Astrocyte (in vitro differentiated cells and primary cell): ENCODE measurements around the gene ST3GAL2. TPM values are rescaled to one million over a fixed set of nuclear protein-coding genes. Genes with fewer than 3 reads are reported as not detected.
A peak's percentile ranks its signal among the peaks of the same experiment; 100 is the strongest.

ENCODE experiments used
- DNase-seq: peaks from one replicate; pipeline ENCODE4 v3.0.0-alpha.2; 2010; ENCODE audit warnings: low read depth
- FAIRE-seq: peaks from 2 replicates; lab custom pipeline; 2011; peaks lifted over from hg19 to GRCh38; lab: Jason Lieb, UNC
- H2AFZ ChIP-seq: 2 replicates; pipeline ENCODE4 v1.6.0; 2012; ENCODE audit warnings: low read depth, low read length, inconsistent platforms
- H3K27ac ChIP-seq: 2 replicates; pipeline ENCODE4 v1.5.1; 2011; ENCODE audit warnings: low read depth, low read length, inconsistent platforms
- H3K27me3 ChIP-seq: 2 replicates; pipeline ENCODE4 v1.6.0; 2011; ENCODE audit warnings: low read length, inconsistent platforms; ENCODE audit not compliant: insufficient read depth
- H3K36me3 ChIP-seq: 2 replicates; pipeline ENCODE4 v1.5.1; 2011; ENCODE audit warnings: low read length, inconsistent platforms; ENCODE audit not compliant: insufficient read depth
- H3K4me1 ChIP-seq: 2 replicates; pipeline ENCODE4 v1.5.1; 2011; ENCODE audit warnings: low read length, inconsistent platforms; ENCODE audit not compliant: insufficient read depth
- H3K4me2 ChIP-seq: 2 replicates; pipeline ENCODE4 v1.6.0; 2012; ENCODE audit warnings: low read length, inconsistent platforms
- H3K4me3 ChIP-seq: 2 replicates; pipeline ENCODE4 v1.5.1; 2011; ENCODE audit warnings: low read depth, mild to moderate bottlenecking, low read length, inconsistent platforms; ENCODE audit not compliant: insufficient read depth
- H3K79me2 ChIP-seq: 2 replicates; pipeline ENCODE4 v1.6.0; 2012; ENCODE audit warnings: mild to moderate bottlenecking, low read length, inconsistent platforms; ENCODE audit not compliant: insufficient read depth
- H3K9ac ChIP-seq: 2 replicates; pipeline ENCODE4 v1.6.0; 2012; ENCODE audit warnings: mild to moderate bottlenecking, low read length, inconsistent platforms
- H3K9me3 ChIP-seq: 2 replicates; pipeline ENCODE4 v1.5.1; 2012; ENCODE audit warnings: low read depth, mild to moderate bottlenecking, low read length, inconsistent platforms; ENCODE audit not compliant: insufficient read depth
- H4K20me1 ChIP-seq: 2 replicates; pipeline ENCODE4 v1.6.0; 2012; ENCODE audit warnings: low read length, inconsistent platforms; ENCODE audit not compliant: insufficient read depth
- H3K27ac Mint-ChIP-seq: one replicate; pipeline ENCODE4 v1.8.0; 2021; ENCODE audit warnings: mild to moderate bottlenecking, mixed read lengths; ENCODE audit not compliant: unreplicated experiment
- H3K27me3 Mint-ChIP-seq: one replicate; pipeline ENCODE4 v1.8.0; 2021; ENCODE audit warnings: low read depth, mixed read lengths; ENCODE audit not compliant: unreplicated experiment
- H3K36me3 Mint-ChIP-seq: one replicate; pipeline ENCODE4 v1.8.0; 2021; ENCODE audit warnings: low read depth, mixed read lengths; ENCODE audit not compliant: unreplicated experiment
- H3K4me1 Mint-ChIP-seq: one replicate; pipeline ENCODE4 v1.8.0; 2021; ENCODE audit warnings: low read depth, mixed read lengths; ENCODE audit not compliant: unreplicated experiment
- H3K4me3 Mint-ChIP-seq: one replicate; pipeline ENCODE4 v1.8.0; 2021; ENCODE audit warnings: mild to moderate bottlenecking, moderate library complexity, mixed read lengths; ENCODE audit not compliant: unreplicated experiment
- H3K9me3 Mint-ChIP-seq: one replicate; pipeline ENCODE4 v1.8.0; 2021; ENCODE audit warnings: mild to moderate bottlenecking, mixed read lengths; ENCODE audit not compliant: unreplicated experiment
- EZH2 ChIP-seq: IDR thresholded peaks from 2 replicates; pipeline ENCODE4 v1.6.1; 2012; ENCODE audit warnings: mild to moderate bottlenecking, low read length, inconsistent platforms; ENCODE audit not compliant: insufficient read depth
- total RNA-seq: library from RNA; stranded (reverse); gene quantifications from 2 replicates; pipeline ENCODE4 v1.2.1, GENCODE V29; 2021
- TF ChIP-seq, protein P1 (sequence below): IDR thresholded peaks from 2 replicates; pipeline ENCODE4 v1.5.1; 2011; ENCODE audit warnings: low read depth, mild to moderate bottlenecking, inconsistent platforms, low read length, moderate library complexity; ENCODE audit not compliant: insufficient read depth

The ST3GAL2 gene
- total RNA-seq, 1 donor from 2014 or later: 108 TPM

DNA sequence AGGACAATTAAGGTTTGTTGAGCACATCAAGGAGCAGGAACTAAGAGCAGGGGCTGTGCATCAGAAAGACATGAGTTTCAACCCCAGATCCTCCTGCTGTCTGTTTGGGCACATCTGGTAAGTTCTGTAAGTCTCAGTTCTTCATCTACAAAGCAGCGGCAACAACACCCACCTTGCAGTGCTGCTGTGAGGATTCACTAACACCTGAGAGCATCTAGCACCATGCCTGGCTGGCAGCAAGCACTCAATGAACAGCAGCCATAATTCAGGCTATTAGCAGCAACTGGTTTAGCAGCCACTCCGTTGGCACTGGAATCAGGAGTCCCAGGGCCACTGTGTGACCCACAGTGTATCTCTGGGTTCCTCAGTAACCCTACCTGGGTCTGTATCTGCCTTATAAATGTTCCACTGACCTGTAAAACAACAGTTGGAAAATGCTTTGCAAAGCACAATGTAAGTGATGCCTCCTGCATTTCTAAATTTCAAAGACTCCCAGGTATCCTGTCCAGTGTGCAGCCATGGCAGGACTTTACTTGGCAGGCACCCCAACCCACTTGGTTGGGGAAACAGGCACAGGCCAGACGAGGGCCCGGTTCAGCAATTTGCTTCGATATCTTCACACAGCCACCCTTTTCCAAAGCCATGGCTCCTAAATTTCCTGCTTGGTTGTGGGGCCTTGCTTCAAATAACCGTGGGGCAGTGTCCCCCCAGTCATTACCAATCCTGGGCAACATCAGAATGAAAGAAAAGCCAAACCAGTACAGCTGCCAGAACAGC is 4.2 kb downstream of the ST3GAL2 start:
- Histone ChIP-seq H3K4me3 (no peak overlapping the region), H3K79me2 (peaks cover 82% of the 10 kb centered on the region), H3K9me3 (no peaks in the 10 kb centered on the region), H4K20me1 (peaks cover 68% of the 10 kb centered on the region), H3K9ac (peak overlapping the region; percentile 56), H3K4me1 (peaks cover 53% of the 10 kb centered on the region), H3K4me2 (no peak overlapping the region), H2AFZ (no peak overlapping the region), H3K27me3 (no peaks in the 10 kb centered on the region), H3K27ac (no peak overlapping the region), H3K36me3 (no peaks in the 10 kb centered on the region)
- no peak overlapping the region for H3K4me3 Mint-ChIP-seq
- peaks cover 60% of the 10 kb centered on the region for H3K4me1 Mint-ChIP-seq
- H3K27ac Mint-ChIP-seq: peak overlapping the region; percentile 66
- H3K9me3 Mint-ChIP-seq: no peaks in the 10 kb centered on the region
- peaks cover 11% of the 10 kb centered on the region for H3K36me3 Mint-ChIP-seq
- TF ChIP-seq, protein P1, sequence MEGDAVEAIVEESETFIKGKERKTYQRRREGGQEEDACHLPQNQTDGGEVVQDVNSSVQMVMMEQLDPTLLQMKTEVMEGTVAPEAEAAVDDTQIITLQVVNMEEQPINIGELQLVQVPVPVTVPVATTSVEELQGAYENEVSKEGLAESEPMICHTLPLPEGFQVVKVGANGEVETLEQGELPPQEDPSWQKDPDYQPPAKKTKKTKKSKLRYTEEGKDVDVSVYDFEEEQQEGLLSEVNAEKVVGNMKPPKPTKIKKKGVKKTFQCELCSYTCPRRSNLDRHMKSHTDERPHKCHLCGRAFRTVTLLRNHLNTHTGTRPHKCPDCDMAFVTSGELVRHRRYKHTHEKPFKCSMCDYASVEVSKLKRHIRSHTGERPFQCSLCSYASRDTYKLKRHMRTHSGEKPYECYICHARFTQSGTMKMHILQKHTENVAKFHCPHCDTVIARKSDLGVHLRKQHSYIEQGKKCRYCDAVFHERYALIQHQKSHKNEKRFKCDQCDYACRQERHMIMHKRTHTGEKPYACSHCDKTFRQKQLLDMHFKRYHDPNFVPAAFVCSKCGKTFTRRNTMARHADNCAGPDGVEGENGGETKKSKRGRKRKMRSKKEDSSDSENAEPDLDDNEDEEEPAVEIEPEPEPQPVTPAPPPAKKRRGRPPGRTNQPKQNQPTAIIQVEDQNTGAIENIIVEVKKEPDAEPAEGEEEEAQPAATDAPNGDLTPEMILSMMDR: no peak
- TF ChIP-seq EZH2: no peak
- no peaks in the 10 kb centered on the region for H3K27me3 Mint-ChIP-seq
- FAIRE-seq (no peak), DNase-seq (no peak)

DNA sequence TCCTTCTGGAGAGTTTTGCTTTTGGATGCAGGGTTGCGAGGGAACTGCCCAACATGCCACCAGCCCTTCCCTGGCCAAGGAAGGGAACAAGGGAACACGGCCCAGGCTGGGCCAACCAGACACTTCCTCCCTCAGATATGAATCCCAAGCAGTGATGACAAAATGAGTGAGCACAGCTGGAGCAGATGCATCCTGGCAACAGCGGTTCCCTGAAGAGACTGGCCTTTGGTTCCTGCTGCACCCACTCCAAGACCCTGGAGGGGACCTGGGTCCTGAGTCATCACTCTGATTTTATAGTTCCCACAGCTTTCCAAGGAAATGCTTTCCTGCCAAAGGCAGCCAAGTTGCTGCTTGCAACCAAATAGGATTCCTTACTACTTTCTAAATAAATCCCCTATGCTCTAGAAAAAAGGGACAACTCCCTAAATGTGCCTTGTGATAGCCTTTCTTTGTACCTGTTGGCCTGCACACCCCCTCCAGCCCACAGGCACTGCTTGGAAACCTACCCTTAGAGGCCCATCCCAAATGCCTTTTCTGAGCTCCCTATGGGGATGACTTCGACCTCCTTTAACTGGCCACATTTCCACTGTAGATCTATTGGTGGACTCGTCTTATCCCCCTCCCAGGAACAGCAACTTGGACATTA is 5.3 kb downstream of the ST3GAL2 start:
- peak overlapping the region; percentile 75 for H3K4me3 Mint-ChIP-seq
- H3K4me1 ChIP-seq: peaks cover 60% of the 10 kb centered on the region
- H3K27me3 Mint-ChIP-seq: no peaks in the 10 kb centered on the region
- peak overlapping the region; percentile 91 for H3K27ac Mint-ChIP-seq
- peaks cover 11% of the 10 kb centered on the region for H3K36me3 Mint-ChIP-seq
- H3K27ac ChIP-seq: peak overlapping the region; percentile 60
- peak overlapping the region; percentile 56 for H3K9ac ChIP-seq
- peak overlapping the region; percentile 74 for H3K4me2 ChIP-seq
- peaks cover 68% of the 10 kb centered on the region for H3K4me1 Mint-ChIP-seq
- DNase-seq (peak; percentile 68), FAIRE-seq (no peak)
- TF ChIP-seq, protein P1: no peak
- no peak for TF ChIP-seq EZH2
- no peaks in the 10 kb centered on the region for H3K36me3 ChIP-seq
- no peaks in the 10 kb centered on the region for H3K27me3 ChIP-seq
- H3K9me3 ChIP-seq: no peaks in the 10 kb centered on the region
- H3K9me3 Mint-ChIP-seq: no peaks in the 10 kb centered on the region
- H2AFZ ChIP-seq: no peak overlapping the region
- no peak overlapping the region for H3K4me3 ChIP-seq
- H4K20me1 ChIP-seq: peaks cover 68% of the 10 kb centered on the region
- peaks cover 91% of the 10 kb centered on the region for H3K79me2 ChIP-seq
